ENCODE data around the gene C4orf46. TPM values are rescaled to one million over a fixed set of nuclear protein-coding genes. Genes with fewer than 3 reads are reported as not detected.
A peak's percentile ranks its signal among the peaks of the same experiment; 100 is the strongest.
"Not testable (repeated sequence)": the region's sequence is repeated elsewhere in the genome, so short reads cannot be mapped to it uniquely, and the experiment has no call there.

C4orf46 gene
- total and polyA plus RNA-seq, 5 experiments from 2014 or later, result 2.9 to 4.3 (median 3.3) TPM

DNA sequence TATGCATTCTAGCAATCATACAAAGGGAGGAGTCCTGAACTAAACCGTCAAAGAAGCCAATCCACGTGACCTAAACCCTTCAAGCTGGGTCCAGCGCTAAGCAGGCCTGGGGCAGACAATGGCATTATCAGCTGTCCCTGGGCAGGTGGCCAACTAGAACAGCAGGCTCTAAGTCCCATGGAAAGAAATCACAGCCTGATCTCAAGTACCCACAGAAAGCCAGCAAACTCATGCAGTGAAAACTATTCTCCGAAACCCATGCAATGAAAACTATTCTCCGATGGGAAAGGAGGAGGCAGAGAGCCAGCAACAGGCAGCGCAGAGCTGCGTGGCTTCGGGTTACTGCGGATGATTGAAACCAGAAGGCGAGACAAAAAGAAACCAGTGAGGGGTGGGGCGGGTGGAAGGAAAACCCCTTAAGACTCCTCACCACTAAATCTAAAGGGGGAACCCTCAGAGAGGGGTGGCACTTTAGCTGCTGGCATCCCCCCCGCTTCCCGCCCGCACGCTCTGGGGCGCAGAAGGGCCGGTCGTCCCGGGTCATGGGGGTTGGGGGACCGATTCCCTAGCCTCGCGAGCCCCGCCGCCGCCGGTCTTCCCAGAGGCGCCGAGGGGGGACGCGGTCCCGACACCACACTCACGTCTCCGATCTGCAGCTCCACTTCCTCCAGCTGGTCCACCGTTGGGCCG lies 567 bp downstream of the C4orf46 start:
- DNase-seq, result peak in 9 of 10 donors; percentile 28 to 71 (median 60)
- ATAC-seq, result peak; percentile 8 to 29
- Mint-ChIP-seq H3K36me3 (peaks cover 0 to 3% (median 0%) of the 10 kb centered on the region in 3 donors), H3K4me1 (peaks cover 8 to 29% (median 23%) of the 10 kb centered on the region in 4 donors), H3K27me3 (no peaks in the 10 kb centered on the region), H3K9me3 (no peaks in the 10 kb centered on the region), H3K4me3 (peak overlapping the region; percentile 90 to 99 (median 96)), H3K27ac (peak overlapping the region; percentile 81 to 99 (median 98))
- POLR2A ChIA-PET, result no interaction called here

GRCh38 chr4:158669310-158669709 lies 2.4 kb downstream of the C4orf46 start:
- Mint-ChIP-seq H3K27ac (no peak overlapping the region), H3K9me3 (no peaks in the 10 kb centered on the region), H3K4me3 (peak overlapping the region in 1 of 10 donors; percentile 51), H3K4me1 (peaks cover 5 to 25% (median 20%) of the 10 kb centered on the region in 4 donors), H3K36me3 (no peaks in the 10 kb centered on the region), H3K27me3 (no peaks in the 10 kb centered on the region)
- POLR2A ChIA-PET, result no interaction called here
- ATAC-seq (no peak), DNase-seq (no peak)

DNA sequence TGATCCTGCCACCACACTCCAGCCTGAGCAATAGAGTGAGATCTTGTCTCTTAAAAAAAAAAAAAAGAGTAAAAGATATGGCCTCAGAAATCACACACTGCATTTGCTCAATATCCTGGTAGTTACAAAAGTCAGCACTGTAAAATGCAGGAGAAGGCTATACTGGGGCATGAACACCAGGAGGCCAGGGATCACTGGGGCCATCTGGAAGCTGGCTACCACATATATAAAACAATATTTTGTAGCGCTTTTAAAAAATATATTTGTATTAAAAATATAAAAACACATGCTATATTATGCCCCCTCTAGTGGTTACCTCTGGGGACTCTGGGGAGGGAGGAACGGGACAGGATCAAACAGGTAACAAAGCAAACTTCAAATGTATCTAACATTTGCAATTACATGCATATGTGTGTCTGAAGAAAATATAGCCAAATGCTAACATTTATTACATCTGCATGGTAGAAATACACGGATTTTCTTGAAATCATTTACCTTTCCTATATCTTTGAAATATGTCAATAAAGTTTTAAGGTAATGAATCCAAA lies 4.0 kb downstream of the C4orf46 start:
- Mint-ChIP-seq H3K27me3 (no peaks in the 10 kb centered on the region), H3K4me1 (peaks cover 8 to 24% (median 16%) of the 10 kb centered on the region in 4 donors), H3K4me3 (no peak overlapping the region), H3K9me3 (no peaks in the 10 kb centered on the region), H3K27ac (no peak overlapping the region), H3K36me3 (no peaks in the 10 kb centered on the region)
- DNase-seq (peak in 4 of 10 donors; percentile 22 to 38 (median 25)), ATAC-seq (no peak)
- POLR2A ChIA-PET, result no interaction called here

- Mint-ChIP-seq H3K9me3 (no peaks in the 10 kb centered on the region), H3K4me1 (peaks cover 8 to 17% (median 10%) of the 10 kb centered on the region in 4 donors), H3K36me3 (no peaks in the 10 kb centered on the region), H3K27me3 (no peaks in the 10 kb centered on the region), H3K4me3 (no peak overlapping the region), H3K27ac (no peak overlapping the region)
- ATAC-seq (no peak), DNase-seq (no peak)
- POLR2A ChIA-PET, result interaction anchor here (0.6 kb wide), 1 partner anchor 7 kb away, joined by 3 read pairs; no protein-coding TSS in a partner anchor
These were observed 4.8 kb downstream of the C4orf46 start for GRCh38 chr4:158666892-158667291.

- no peak overlapping the region for H3K27ac Mint-ChIP-seq
- POLR2A ChIA-PET, result no interaction called here
- no peaks in the 10 kb centered on the region for H3K9me3 Mint-ChIP-seq
- H3K36me3 Mint-ChIP-seq, result no peaks in the 10 kb centered on the region
- peaks cover 0 to 7% (median 2%) of the 10 kb centered on the region in 5 donors for H3K27me3 Mint-ChIP-seq
- no peak for ATAC-seq
- no peak overlapping the region for H3K4me3 Mint-ChIP-seq
- DNase-seq, result no peak
- peaks cover 0 to 4% (median 2%) of the 10 kb centered on the region in 4 donors for H3K4me1 Mint-ChIP-seq
These were observed 6.9 kb downstream of the C4orf46 start for GRCh38 chr4:158664806-158665205.

DNA sequence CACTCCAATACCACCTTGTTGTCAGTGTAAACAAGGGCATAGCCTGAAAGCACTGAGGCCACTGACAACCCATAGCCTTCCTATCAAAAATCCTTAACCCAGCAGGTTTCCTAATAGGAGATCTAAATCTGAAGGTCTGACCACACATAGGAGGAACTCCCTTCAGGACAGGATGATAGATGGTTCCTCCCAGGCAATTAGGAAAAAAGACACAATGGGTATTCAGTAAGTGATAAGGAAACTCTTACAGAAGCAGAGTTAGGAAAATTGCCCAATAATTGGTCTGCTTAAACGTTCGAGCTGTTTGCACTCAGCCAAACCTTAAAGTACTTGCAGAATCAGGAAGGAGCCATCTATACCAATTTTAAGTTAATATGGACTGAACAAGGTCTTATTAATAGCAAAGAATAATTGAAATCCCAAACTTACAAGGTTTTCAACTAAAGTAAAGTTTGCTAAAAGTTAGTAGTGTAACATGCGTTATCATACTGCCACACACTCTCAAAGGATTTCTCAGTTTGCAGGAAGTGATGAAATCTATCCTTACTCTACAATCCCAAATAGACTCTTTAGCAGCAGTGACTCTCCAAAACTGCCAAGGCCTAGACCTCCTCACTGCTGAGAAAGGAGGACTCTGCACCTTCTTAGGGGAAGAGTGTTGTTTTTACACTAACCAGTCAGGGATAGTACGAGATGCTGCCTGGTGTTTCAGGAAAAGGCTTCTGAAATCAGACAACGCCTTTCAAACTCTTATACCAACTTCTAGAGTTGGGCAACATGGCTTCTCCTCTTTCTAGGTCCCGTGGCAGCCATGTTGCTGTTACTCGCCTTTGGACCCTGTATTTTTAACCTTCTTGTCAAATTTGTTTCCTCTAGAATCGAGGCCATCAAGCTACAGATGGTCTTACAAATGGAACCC lies 7.7 kb downstream of the C4orf46 start:
- POLR2A ChIA-PET, ATAC-seq, H3K4me1 Mint-ChIP-seq, H3K27me3 Mint-ChIP-seq, DNase-seq, H3K27ac Mint-ChIP-seq, H3K36me3 Mint-ChIP-seq, H3K9me3 Mint-ChIP-seq, H3K4me3 Mint-ChIP-seq: not testable (repeated sequence)

DNA sequence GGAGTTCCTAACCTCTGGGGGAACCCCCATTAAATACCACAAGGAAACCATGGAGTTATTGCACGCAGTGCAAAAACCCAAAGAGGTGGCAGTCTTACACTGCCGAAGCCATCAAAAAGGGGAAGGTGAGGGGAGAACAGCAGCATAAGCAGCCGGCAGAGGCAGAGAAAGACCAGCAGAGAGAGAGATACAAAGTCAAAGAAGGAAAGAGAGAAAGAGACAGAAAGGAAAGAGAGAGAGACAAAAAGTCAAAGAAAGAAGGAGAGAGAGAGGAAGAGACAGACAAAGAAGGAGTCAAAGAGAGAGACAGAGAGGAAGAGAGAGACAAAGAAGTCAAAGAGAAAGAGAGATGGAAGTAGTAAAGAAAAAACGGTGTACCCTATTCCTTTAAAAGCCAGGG lies 8.4 kb downstream of the C4orf46 start:
- H3K4me1 Mint-ChIP-seq, H3K36me3 Mint-ChIP-seq, DNase-seq, ATAC-seq, POLR2A ChIA-PET, H3K9me3 Mint-ChIP-seq, H3K4me3 Mint-ChIP-seq: not testable (repeated sequence)
- Mint-ChIP-seq H3K27me3 (peaks cover 0 to 13% (median 10%) of the 10 kb centered on the region in 5 donors), H3K27ac (peak overlapping the region in 1 of 10 donors; percentile 44)

DNA sequence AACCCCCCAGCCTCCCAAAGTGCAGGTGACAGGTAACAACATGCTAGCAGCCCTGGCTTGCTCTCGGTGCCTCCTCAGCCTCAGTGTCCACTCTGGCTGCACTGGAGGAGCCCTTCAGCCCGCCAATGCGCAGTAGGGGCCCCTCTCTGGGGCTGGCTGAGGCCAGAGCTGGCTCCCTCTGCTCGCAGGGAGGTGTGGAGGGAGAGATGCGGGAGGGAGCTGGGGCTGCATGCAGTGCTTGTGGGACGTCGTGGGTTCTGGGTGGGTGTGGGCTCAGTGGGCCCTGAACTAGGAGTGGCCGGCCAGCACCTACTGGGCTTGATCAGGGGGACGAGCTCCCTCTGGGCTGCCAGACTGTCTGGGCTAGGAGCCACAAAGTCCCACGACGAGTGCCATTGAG lies 14.4 kb downstream of the C4orf46 start:
- ATAC-seq, result no peak
- H3K36me3 Mint-ChIP-seq, result no peaks in the 10 kb centered on the region
- POLR2A ChIA-PET, result no interaction called here
- H3K4me3 Mint-ChIP-seq, result no peak overlapping the region
- H3K27me3 Mint-ChIP-seq, result peaks cover 0 to 15% (median 13%) of the 10 kb centered on the region in 5 donors
- peaks cover 0 to 9% (median 6%) of the 10 kb centered on the region in 4 donors for H3K4me1 Mint-ChIP-seq
- no peak for DNase-seq
- H3K9me3 Mint-ChIP-seq, result no peaks in the 10 kb centered on the region
- no peak overlapping the region for H3K27ac Mint-ChIP-seq

GRCh38 chr4:158656439-158656838 lies 15.2 kb downstream of the C4orf46 start:
- POLR2A ChIA-PET, result no interaction called here
- DNase-seq (no peak), ATAC-seq (no peak)
- Mint-ChIP-seq H3K9me3 (no peaks in the 10 kb centered on the region), H3K36me3 (no peaks in the 10 kb centered on the region), H3K27me3 (peaks cover 0 to 15% (median 13%) of the 10 kb centered on the region in 5 donors), H3K27ac (no peak overlapping the region), H3K4me1 (peaks cover 0 to 11% (median 6%) of the 10 kb centered on the region in 4 donors), H3K4me3 (no peak overlapping the region)

- Mint-ChIP-seq H3K27me3 (peaks cover 0 to 1% (median 0%) of the 10 kb centered on the region in 5 donors), H3K36me3 (no peaks in the 10 kb centered on the region), H3K4me3 (peak overlapping the region; percentile 9 to 79 (median 35)), H3K9me3 (no peaks in the 10 kb centered on the region), H3K4me1 (peaks cover 0 to 11% (median 6%) of the 10 kb centered on the region in 4 donors), H3K27ac (peak overlapping the region in 6 of 10 donors; percentile 21 to 85 (median 57))
- DNase-seq (no peak), ATAC-seq (no peak)
- POLR2A ChIA-PET, result no interaction called here
These were observed 18.8 kb downstream of the C4orf46 start for GRCh38 chr4:158652920-158653319.

DNA sequence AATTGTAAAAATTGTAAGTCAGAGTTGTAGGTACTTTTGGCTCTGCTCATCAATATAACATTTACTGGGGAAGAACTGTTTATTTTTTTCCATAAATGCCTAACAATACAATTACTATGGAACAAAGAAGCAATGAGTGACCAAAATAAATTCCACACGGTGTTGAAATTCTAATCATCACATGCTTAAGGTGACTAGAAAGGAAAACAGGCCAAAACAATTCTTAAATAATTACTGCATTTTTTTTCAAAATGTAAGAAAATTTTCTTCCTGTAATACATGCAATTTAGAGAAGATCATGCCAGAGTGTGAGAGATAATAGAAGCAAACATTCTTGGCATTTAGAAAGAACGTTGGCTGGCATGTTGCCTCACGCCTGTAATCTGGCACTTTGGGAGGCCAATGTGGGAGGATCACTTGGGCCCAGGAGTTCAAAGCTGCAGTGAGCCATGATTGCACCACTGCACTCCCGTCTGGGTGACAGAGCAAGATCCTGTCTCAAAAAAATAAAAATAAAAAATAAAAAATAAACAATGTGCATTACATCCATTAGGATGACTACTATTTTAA lies 22.5 kb downstream of the C4orf46 start:
- POLR2A ChIA-PET, result no interaction called here
- Mint-ChIP-seq H3K9me3 (no peaks in the 10 kb centered on the region), H3K4me3 (no peak overlapping the region), H3K36me3 (no peaks in the 10 kb centered on the region), H3K4me1 (peaks cover 0 to 11% (median 6%) of the 10 kb centered on the region in 4 donors), H3K27me3 (peaks cover 0 to 12% (median 3%) of the 10 kb centered on the region in 5 donors), H3K27ac (no peak overlapping the region)
- no peak for ATAC-seq
- no peak for DNase-seq

DNA sequence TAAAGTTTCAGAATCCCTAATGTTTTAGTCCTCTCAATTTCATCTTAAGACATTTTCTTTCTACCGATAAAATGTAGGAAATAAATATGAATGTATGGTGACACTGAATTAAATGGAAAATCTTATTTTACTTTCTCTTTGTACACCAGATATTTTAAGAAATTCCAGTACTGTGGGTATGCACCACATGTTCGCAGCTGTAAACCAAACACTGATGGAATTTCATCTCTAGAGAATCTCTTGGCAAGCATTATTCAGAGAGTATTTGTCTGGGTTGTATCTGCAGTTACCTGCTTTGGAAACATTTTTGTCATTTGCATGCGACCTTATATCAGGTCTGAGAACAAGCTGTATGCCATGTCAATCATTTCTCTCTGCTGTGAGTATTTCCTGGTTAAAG lies 26.9 kb downstream of the C4orf46 start:
- Mint-ChIP-seq H3K27me3 (peaks cover 10 to 21% (median 14%) of the 10 kb centered on the region in 5 donors), H3K36me3 (peaks cover 0 to 4% (median 0%) of the 10 kb centered on the region in 3 donors), H3K9me3 (peaks cover 0 to 3% (median 0%) of the 10 kb centered on the region in 9 donors), H3K4me1 (no peaks in the 10 kb centered on the region), H3K27ac (no peak overlapping the region), H3K4me3 (no peak overlapping the region)
- DNase-seq (no peak), ATAC-seq (no peak)
- POLR2A ChIA-PET, result no interaction called here

Measured in naive thymus-derived CD8-positive, alpha-beta T cell (primary cell).